ENCODE measurements around the gene C4orf36.

The C4orf36 gene

DNA sequence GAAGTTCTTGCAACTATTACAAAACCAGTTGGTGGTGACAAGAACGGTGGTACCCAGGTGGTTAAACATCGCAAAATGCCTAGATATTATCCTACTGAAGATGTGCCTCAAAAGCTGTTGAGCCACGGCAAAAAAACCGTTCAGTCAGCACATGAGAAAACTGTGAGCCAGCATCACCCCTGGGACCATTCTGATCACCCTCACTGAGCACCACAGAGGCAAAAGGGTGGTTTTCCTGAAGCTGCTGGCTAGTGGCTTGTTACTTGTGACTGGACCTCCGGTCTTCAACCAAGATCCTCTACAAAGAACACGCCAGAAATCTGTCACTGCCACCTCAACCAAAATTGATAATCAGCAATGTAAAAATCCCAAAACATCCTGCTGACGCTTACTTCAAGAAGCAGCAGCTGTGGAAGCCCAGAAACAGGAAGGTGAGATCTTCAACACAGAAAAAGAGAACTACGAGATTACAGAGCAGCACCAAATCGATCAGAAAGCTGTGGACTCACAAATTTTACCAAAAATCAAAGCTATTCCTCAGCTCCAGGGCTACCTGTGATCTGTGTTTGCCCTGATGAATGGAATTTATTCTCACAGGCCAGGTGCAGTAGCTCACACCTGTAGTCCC, 21.7 kb downstream of the C4orf36 start:
- in situ Hi-C loops (cut with HindIII; ENCODE audit: low sequenced_read_pairs), result no loop called here

DNA sequence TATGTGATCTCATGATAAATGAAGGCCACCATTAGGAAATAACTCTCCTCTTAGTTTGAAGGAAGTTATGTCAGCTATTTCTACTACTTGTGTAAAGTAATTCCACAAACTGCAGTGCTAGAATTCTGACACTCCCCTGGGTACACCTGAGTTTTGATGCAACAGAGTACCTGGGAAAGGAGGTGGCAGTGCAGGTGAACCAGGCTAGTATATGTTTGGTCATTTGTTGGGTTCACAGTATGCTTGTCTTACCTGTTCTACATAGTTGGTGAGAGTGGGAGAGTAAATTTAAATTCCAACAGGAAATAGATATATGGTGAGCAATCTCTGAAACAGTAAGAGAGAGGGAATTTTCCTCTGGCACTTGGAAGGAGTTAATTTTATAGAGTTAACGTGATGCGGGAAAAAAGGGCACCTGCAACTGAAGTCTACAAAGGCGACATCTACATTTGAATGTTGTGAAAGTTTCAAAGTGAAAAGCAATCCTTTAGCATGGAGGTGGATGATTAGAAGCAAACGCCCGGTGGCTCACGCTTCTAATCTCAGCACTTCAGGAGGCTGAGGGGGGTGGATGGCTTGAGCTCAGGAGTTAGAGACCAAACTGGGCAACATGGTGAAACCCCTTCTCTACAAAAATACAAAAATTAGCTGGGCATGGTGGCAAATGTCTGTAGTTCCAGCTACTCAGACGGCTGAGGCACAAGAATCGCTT, 34.7 kb downstream of the C4orf36 start:
- in situ Hi-C loops (cut with HindIII; ENCODE audit: low sequenced_read_pairs), result no loop called here

DNA sequence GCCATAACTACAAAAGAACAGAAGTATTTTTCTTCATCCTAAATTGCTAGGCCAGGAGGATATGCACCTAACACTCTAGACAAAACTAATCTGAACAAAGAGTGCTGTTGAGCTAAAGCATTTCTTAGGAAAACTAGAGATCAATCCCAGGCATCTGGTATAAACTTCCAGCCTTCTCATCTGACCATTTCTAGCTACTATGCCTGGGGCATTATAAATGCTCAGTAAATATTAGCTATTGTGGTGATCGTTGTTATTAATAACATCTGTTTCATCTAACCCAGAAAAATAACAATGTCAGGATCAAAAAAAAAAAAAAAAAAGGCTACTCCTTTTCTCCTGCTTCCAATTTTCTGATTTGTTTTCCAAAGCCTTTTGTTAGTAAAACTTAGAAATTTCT, 35.3 kb downstream of the C4orf36 start:
- in situ Hi-C loops (cut with HindIII; ENCODE audit: low sequenced_read_pairs), result no loop called here

DNA sequence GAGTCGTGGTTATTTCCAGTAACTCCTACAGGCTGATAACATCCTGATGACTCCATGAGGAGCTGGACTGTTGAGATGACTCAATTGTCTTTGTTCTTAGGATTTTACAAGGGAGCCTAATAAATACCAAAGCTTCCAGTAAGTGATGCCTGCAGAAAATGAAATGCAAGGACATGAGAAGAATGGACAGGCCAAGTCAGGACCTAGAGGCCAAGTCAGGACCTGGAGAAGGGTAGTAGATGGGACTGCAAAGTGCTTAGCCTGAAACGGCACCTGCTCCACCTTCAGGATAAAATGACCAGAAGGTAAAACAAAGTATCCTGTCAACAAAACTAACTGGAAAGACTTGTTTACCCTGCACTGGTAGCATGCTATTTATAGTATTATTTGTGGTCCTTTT, 36.6 kb downstream of the C4orf36 start:
- in situ Hi-C loops (cut with HindIII; ENCODE audit: low sequenced_read_pairs), result no loop called here

DNA sequence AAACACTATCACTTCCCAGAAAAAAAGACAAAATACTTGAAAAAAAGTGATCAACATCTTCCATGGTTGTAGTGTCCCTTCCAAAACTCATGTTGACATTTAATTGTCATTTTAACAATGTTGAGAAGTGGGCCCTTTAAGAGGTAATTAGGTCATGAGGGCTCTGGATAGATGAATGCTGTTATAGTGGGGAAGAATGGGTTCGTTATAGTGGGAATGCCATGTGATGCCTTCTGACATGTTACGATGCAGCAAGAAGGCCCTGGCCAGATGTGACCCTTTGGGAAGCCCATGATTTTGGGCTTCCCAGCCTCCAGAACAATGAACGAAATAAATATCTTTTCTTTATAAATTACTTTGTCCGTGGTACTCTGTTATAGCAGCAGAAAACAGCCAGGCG, 39.0 kb downstream of the C4orf36 start:
- in situ Hi-C loops (cut with HindIII; ENCODE audit: low sequenced_read_pairs), result no loop called here

DNA sequence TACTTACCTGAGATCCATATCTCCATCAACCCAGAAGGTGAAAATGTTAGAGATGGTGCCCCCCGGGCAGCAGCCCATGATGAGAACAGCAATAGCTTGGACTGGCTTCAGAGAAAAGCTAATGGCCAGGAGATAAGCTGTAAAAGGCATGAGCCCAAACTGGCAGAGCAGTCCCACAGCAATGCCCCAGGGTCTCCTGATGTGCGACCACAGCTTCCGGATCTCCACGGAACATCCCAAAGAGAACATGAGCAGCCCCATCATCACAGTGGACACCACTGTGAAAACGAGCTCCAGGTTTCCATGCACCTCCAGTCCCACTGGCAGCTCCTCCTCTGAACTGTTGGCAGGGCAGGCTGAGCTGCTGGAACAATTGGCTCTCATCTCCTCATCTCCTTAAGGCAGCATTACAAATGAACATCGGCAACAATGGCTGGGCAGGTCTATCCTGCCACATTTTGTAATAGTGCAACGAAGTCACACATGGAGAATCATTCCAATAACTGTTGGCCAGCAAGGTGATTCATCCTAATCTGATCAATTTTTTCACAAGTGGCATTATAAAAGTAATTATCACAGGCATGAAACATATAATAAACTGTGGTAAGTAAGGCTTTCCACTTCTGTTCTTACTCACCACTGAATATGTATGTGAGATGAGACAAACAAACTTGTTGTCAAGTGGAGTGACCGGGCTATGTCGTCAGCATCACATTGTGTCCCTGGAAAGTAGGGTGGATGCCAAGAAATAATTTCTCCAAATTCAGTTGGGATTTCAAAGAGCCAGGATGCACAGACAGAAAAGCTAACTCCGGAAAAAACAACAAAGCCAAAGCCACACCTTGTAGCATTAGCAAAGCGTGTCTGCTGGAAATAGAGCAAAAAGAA, 43.2 kb downstream of the C4orf36 start, which contains the start of gene SLC10A6:
SLC10A6 (minus strand) TSS at position 653 of the 888 bp plus-strand sequence; CDS start at position 384, 269 bp downstream.
- in situ Hi-C loops (cut with HindIII; ENCODE audit: low sequenced_read_pairs), result no loop called here

DNA sequence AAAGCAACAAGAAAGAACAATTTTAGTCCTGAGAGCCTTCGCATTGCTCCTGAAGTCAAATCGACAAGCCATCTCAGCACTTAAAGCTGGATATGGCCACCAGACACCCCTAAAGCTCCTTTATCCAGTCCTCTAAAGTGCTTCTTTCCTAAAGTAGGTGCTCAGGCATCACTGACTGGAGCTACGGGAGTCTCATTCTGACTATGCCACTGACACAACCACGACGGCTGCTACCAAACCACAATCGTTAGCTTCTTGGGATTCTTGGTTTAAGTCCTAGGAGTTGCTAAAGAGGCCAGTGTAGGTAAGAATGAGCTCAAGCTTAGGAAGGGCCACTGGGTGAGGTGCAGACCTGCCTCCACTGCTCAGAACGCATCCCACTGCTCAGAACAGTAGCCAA, 44.1 kb downstream of the C4orf36 start:
- in situ Hi-C loops (cut with HindIII; ENCODE audit: low sequenced_read_pairs), result no loop called here

DNA sequence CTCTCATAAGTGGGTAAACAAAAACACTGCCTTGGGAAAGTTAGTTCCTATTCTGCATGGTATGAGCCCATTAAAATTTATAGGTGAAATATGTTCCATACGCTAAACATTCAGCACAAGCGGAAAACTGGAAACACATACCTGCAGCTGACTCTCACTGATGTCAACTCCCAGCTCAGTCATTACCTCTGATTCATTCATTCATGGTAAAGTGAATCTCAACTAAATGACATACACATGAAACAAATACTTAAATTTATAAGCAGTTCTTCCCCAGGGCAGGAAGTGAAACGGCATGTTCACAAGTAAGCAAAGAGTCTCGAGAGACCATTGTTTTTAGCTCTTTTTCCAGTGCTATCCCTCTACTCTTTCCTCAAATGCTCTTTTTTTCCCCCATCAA, 44.7 kb downstream of the C4orf36 start:
- in situ Hi-C loops (cut with HindIII; ENCODE audit: low sequenced_read_pairs), result no loop called here

DNA sequence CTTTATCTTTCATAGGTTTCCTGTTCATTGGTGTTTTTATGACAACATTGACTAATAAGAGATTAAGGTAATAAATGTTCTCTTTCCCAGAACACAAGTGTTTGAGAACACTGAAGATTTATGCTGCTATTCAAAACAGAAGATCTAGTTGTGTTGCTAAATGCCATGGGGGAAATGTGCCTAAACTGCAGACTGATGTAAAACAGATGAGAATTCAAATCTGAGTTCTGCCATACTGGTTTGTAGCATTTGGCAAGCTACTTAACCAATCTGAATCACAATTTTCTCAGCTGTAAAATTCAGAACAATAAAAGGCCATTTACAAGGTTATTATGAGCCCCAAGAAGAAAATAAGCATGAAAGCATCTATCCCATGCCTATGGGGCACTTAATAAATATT, 45.3 kb downstream of the C4orf36 start:
- in situ Hi-C loops (cut with HindIII; ENCODE audit: low sequenced_read_pairs), result no loop called here

DNA sequence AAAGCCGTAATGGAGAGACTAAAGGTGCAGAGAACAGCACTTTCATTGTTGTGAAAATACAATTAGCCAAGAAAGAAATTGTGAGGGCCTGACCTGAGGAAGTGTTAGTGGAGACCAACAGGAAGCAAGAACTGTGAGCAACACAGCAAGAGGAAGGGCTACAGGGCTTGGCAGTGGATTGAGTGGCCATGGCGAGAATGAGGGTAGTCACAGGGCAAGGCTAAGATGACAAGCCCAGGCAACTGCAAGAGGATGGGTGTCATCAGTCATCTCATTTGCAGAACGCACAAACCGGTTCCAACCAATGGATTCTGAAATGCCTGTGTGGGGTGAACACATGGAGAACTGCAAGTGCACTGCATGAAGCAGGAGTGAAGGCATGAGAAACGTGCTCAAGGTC, 46.6 kb downstream of the C4orf36 start:
- in situ Hi-C loops (cut with HindIII; ENCODE audit: low sequenced_read_pairs), result no loop called here

DNA sequence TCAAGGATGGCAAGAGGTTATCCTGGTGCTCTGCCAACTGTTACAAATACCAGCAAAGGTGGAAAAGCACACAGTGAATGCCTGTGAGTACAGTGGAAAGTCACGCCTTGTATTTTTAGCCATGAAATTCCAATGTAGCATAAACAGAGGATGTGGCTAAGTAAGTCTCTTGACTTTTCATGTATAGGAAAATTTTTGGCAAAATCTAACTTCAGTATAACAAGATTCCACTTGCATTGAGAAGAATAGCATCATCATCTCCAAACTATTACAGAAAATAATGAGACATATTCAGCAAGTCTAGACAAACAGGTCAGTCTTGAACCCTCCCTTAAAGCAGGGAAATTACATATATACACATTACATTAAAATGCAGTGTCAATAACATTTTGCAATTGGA, 50.9 kb downstream of the C4orf36 start:
- in situ Hi-C loops (cut with HindIII; ENCODE audit: low sequenced_read_pairs), result no loop called here

DNA sequence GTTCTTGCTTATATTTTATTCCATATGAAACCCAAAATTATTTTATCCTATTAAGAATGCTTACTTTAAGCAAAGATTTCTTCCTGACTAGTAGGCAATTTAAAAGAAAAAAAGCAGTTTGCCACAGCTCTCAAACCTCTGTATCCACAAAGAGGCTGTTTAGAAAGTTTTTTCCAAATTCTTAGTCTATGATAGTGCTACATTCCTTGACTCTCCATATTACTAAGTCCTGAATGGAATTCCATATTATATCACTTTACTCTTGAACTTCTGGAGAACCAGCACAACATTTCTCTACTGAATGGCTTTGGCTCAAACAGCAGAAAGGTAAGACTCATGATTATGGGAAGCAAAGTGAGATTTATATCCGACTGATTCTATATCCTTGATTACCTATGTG, 51.4 kb downstream of the C4orf36 start:
- in situ Hi-C loops (cut with HindIII; ENCODE audit: low sequenced_read_pairs), result no loop called here

DNA sequence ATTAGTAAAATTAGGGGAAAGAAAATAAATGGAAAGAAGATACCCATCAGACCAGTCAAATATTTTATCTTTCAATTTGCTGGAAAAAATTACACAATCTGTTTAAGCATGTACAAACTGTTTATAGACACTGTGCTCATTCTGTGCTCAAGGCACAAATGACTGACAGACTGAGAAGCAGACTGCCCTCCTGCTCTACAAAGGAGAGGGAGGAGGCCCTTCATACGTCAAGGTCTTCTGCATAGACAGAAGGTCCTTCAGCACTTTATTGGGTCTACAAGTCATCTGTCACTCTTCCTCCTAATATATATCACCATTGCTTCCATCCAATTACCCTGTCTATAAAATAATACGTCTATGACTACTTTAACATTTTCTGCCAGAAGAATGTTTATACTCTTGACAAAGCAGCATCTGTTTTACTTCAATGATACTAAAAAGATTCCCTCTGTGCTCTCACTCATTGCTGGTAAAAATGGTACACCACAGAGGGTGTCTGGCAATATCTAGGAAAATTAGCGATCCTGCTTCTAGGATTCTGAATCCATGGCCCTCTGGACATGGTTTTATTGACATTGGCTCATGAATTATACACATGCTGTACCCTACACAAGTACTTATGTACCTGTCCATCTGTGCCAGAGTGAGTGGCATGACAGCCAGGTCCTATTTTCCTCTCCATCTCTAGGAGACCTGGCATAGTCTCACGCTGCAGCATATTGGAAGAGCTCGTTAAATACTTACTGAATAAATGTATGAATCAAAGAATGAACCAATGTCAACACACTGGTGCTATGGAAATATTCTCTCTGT, 54.3 kb downstream of the C4orf36 start:
- in situ Hi-C loops (cut with HindIII; ENCODE audit: low sequenced_read_pairs), result no loop called here

DNA sequence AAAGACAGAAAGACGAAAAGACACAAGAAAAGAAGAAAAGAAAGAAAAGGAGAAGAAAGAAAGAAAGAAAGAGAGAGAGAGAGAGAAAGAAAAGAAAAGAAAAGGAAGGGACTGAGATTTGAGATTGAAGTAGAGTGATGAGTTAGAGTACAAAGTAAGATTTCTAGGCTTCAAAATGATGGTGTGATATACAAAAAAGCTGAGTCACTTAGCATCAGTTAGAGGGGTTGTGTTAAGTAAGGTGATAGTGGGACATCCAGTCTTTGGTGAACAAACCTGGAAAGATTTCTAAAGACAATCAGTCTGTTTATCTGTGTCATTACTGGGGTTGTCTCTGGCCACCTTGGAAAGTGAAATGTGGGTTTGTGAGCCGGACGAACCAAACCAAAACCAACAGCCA, 56.5 kb downstream of the C4orf36 start:
- in situ Hi-C loops (cut with HindIII; ENCODE audit: low sequenced_read_pairs), result no loop called here

DNA sequence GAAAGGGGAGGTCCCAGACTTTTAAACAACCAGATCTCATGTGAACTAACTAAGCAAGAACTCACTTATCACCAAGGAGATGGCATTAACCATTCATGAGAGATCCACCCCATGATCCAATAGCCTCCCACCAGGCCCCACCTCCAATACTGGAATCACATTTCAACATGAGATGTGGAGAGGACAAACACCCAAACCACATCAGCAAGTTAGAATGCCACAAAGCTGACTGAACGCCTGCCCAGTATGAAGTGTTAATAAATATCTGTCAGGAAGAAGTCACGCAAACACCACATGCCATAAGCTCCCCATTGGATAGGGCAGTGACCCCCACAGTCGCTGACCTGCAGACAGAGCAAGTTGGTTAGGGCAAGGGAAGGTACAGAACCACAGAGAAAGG, 57.3 kb downstream of the C4orf36 start:
- in situ Hi-C loops (cut with HindIII; ENCODE audit: low sequenced_read_pairs), result no loop called here

DNA sequence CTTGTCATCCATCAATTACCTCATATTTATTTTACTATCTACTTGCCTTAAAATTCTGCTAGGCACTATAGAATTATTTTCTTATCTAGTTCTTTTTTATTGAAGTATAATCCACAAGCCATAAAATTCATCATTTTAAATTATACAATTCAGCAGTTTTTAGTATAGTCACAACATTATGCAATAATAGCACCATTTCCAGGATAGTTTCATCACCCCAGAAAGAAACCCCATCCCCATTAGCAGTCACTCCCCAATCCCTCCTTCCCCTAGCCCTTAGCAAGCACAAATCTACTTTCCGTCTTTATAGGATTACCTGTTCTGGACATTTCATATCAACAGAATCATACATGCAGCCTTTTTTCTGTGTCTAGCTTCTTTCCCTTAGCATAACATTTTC, 58.6 kb downstream of the C4orf36 start:
- in situ Hi-C loops (cut with HindIII; ENCODE audit: low sequenced_read_pairs), result no loop called here

DNA sequence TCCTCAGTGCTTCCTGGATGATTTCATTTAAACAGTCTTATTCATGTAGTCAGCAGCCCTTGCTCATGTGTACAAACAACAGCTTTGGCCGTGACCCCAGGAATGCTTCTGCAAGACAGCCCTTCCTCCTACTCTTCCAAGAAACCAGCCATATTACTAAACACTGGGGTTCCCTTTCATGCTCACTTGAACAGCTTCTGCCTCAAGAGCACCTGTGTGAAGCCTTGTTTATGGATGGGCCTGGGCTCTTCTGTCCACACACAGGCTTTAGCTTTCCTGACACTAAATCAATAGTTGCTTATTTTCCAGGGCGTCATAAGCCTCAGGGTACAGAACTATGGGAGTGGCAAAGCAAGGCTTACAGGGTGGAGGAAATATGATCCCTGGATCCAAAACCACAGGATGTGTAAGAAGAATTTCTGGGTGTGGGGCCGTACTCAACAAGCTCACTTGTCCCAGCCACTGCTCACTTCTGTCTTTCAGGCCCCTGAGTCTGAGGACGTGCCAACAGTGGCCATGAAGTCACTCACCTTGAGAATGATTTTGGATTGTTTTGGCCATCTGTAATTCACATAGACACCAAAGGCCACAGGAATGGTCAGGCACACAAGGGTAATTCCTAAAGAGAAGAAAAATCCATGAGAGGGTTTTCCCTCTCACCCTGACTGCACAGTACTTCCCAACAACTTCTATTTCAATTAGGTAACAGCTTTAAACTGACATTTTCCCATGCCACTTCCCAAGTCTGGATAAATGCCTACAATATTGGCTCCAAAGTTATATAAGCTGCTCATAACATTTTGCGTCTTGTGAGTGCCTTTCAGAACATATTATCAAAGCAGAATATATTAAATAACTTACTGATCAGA, 60.7 kb downstream of the C4orf36 start:
- in situ Hi-C loops (cut with HindIII; ENCODE audit: low sequenced_read_pairs), result no loop called here
